Endothelial cell (in vitro differentiated cells): ENCODE measurements around the gene AIFM3. TPM values are rescaled to one million over a fixed set of nuclear protein-coding genes. Genes with fewer than 3 reads are reported as not detected.

ENCODE experiments used
- DNase-seq: peaks from one replicate; pipeline ENCODE4 v3.0.0; 2021; ENCODE audit warnings: low spot score
- H3K27ac Mint-ChIP-seq: one replicate; pipeline ENCODE4 v1.8.0; 2021; ENCODE audit warnings: mixed read lengths, inconsistent platforms; ENCODE audit not compliant: unreplicated experiment
- H3K27me3 Mint-ChIP-seq: one replicate; pipeline ENCODE4 v1.8.0; 2021; ENCODE audit warnings: mild to moderate bottlenecking, moderate library complexity, mixed read lengths, inconsistent platforms; ENCODE audit not compliant: unreplicated experiment
- H3K36me3 Mint-ChIP-seq: one replicate; pipeline ENCODE4 v1.8.0; 2021; ENCODE audit warnings: mild to moderate bottlenecking, low read depth, mixed read lengths, inconsistent platforms; ENCODE audit not compliant: unreplicated experiment
- H3K4me1 Mint-ChIP-seq: one replicate; pipeline ENCODE4 v1.8.0; 2021; ENCODE audit warnings: mild to moderate bottlenecking, mixed read lengths, inconsistent platforms; ENCODE audit not compliant: unreplicated experiment
- H3K4me3 Mint-ChIP-seq: one replicate; pipeline ENCODE4 v1.8.0; 2021; ENCODE audit warnings: mild to moderate bottlenecking, mixed read lengths, inconsistent platforms; ENCODE audit not compliant: unreplicated experiment
- H3K9me3 Mint-ChIP-seq: one replicate; pipeline ENCODE4 v1.8.0; 2021; ENCODE audit warnings: mixed read lengths, inconsistent platforms; ENCODE audit not compliant: unreplicated experiment
- CTCF ChIP-seq: fragments of 200-600 bp; sonication (generic); IDR thresholded peaks from one replicate; pipeline ENCODE4 v1.5.0; 2021; ENCODE audit warnings: antibody characterized with exemption; ENCODE audit not compliant: unreplicated experiment
- total RNA-seq: library from RNA; stranded (reverse); fragmentation: NEBNext Ultra II Directional; extraction: Animal tissue kit (Norgen Biotek cat#: 25700); gene quantifications from one replicate; pipeline ENCODE4 v1.2.1, GENCODE V29; 2021; ENCODE audit not compliant: unreplicated experiment

The AIFM3 gene
- total RNA-seq, 1 donor from 2014 or later = 0.15 TPM

- H3K27ac Mint-ChIP-seq = no peak overlapping the region
- no peak overlapping the region for H3K4me3 Mint-ChIP-seq
- TF ChIP-seq CTCF = no peak
- H3K4me1 Mint-ChIP-seq = no peaks in the 10 kb centered on the region
- H3K36me3 Mint-ChIP-seq = peaks cover 22% of the 10 kb centered on the region
- DNase-seq = no peak
- no peaks in the 10 kb centered on the region for H3K9me3 Mint-ChIP-seq
- H3K27me3 Mint-ChIP-seq = peaks cover 10% of the 10 kb centered on the region
Measured at GRCh38 chr22:20991252-20992055, 24.4 kb downstream of the AIFM3 start.

- Mint-ChIP-seq H3K27me3 (peaks cover 10% of the 10 kb centered on the region), H3K9me3 (no peaks in the 10 kb centered on the region), H3K27ac (no peak overlapping the region), H3K4me1 (no peaks in the 10 kb centered on the region), H3K36me3 (peaks cover 20% of the 10 kb centered on the region), H3K4me3 (no peak overlapping the region)
- no peak for DNase-seq
- no peak for TF ChIP-seq CTCF
Measured at GRCh38 chr22:20992056-20992442, 25.0 kb downstream of the AIFM3 start.

GRCh38 chr22:20992456-20993303 lies 25.6 kb downstream of the AIFM3 start:
- no peak for DNase-seq
- peaks cover 10% of the 10 kb centered on the region for H3K27me3 Mint-ChIP-seq
- no peak overlapping the region for H3K27ac Mint-ChIP-seq
- H3K4me3 Mint-ChIP-seq = no peak overlapping the region
- no peak for TF ChIP-seq CTCF
- H3K9me3 Mint-ChIP-seq = no peaks in the 10 kb centered on the region
- peaks cover 18% of the 10 kb centered on the region for H3K36me3 Mint-ChIP-seq
- H3K4me1 Mint-ChIP-seq = no peaks in the 10 kb centered on the region

GRCh38 chr22:20993304-20994127 lies 26.5 kb downstream of the AIFM3 start:
- Mint-ChIP-seq H3K4me1 (no peaks in the 10 kb centered on the region), H3K27ac (no peak overlapping the region)
- no peak for TF ChIP-seq CTCF

More at GRCh38 chr22:20993304-20994127, 26.5 kb downstream of the AIFM3 start:
- DNase-seq = no peak
- Mint-ChIP-seq H3K9me3 (no peaks in the 10 kb centered on the region), H3K36me3 (peaks cover 12% of the 10 kb centered on the region), H3K4me3 (no peak overlapping the region), H3K27me3 (peaks cover 12% of the 10 kb centered on the region)
